Muscle layer of duodenum (tissue), 2 donors: ENCODE results near the gene RCN2.

Source experiments
- H3K27ac ChIP-seq: one replicate; pipeline ENCODE4 v1.7.0; 2013; ENCODE audit warnings: mild to moderate bottlenecking, low read length
- H3K27me3 ChIP-seq: one replicate; pipeline ENCODE4 v1.7.0; 2013; ENCODE audit warnings: low read depth, mild to moderate bottlenecking, control low read depth, low read length
- H3K36me3 ChIP-seq, 2 donors: one replicate each; pipeline ENCODE4 v1.7.0; 2013; ENCODE audit warnings: low read length in 2 of 2, control low read depth in 1 of 2, mild to moderate bottlenecking in 1 of 2; ENCODE audit not compliant: insufficient read depth in 2 of 2, control insufficient read depth in 1 of 2
- H3K4me1 ChIP-seq, 2 donors: one replicate each; pipeline ENCODE4 v1.7.0; 2013; ENCODE audit warnings: low read length in 2 of 2, mild to moderate bottlenecking in 2 of 2, control low read depth in 1 of 2, moderate library complexity in 1 of 2; ENCODE audit not compliant: insufficient read depth in 2 of 2, control insufficient read depth in 1 of 2
- H3K4me3 ChIP-seq, 2 donors: one replicate each; pipeline ENCODE4 v1.7.0; 2013; ENCODE audit warnings: low read length in 2 of 2, low read depth in 1 of 2, mild to moderate bottlenecking in 1 of 2
- H3K9me3 ChIP-seq, 2 donors: one replicate each; pipeline ENCODE4 v1.7.0; 2013; ENCODE audit warnings: low read length in 2 of 2, control low read depth in 1 of 2, mild to moderate bottlenecking in 1 of 2; ENCODE audit not compliant: control insufficient read depth in 1 of 2
- donor health status: healthy.

The RCN2 gene

GRCh38 chr15:76996526-76997401 lies 65.2 kb downstream of the RCN2 start:
- H3K4me1 ChIP-seq: peaks cover 0 to 21% of the 10 kb centered on the region in 2 donors
- H3K27ac ChIP-seq: no peak overlapping the region
- H3K4me3 ChIP-seq: peak overlapping the region; percentile 40 to 49
- H3K9me3 ChIP-seq: no peaks in the 10 kb centered on the region
- no peaks in the 10 kb centered on the region for H3K36me3 ChIP-seq
- H3K27me3 ChIP-seq: no peaks in the 10 kb centered on the region

GRCh38 chr15:76998663-76999285 lies 67.2 kb downstream of the RCN2 start:
- Histone ChIP-seq H3K27me3 (no peaks in the 10 kb centered on the region), H3K4me3 (no peak overlapping the region), H3K27ac (no peak overlapping the region), H3K4me1 (peaks cover 0 to 21% of the 10 kb centered on the region in 2 donors), H3K36me3 (no peaks in the 10 kb centered on the region), H3K9me3 (no peaks in the 10 kb centered on the region)

- no peaks in the 10 kb centered on the region for H3K9me3 ChIP-seq
- H3K4me1 ChIP-seq: peaks cover 0 to 19% of the 10 kb centered on the region in 2 donors
- no peak overlapping the region for H3K4me3 ChIP-seq
- H3K27me3 ChIP-seq: no peaks in the 10 kb centered on the region
- no peak overlapping the region for H3K27ac ChIP-seq
- H3K36me3 ChIP-seq: no peaks in the 10 kb centered on the region
Observed at GRCh38 chr15:76999996-77000395, 68.4 kb downstream of the RCN2 start.

- no peaks in the 10 kb centered on the region for H3K9me3 ChIP-seq
- no peak overlapping the region for H3K27ac ChIP-seq
- peaks cover 0 to 8% of the 10 kb centered on the region in 2 donors for H3K4me1 ChIP-seq
Observed at GRCh38 chr15:77001351-77001750, 69.8 kb downstream of the RCN2 start.

GRCh38 chr15:77001966-77002365 lies 70.4 kb downstream of the RCN2 start:
- Histone ChIP-seq H3K36me3 (no peaks in the 10 kb centered on the region), H3K9me3 (no peaks in the 10 kb centered on the region), H3K27me3 (no peaks in the 10 kb centered on the region), H3K4me3 (no peak overlapping the region), H3K27ac (no peak overlapping the region), H3K4me1 (peaks cover 0 to 2% of the 10 kb centered on the region in 2 donors)

More at GRCh38 chr15:77001351-77001750, 69.8 kb downstream of the RCN2 start:
- H3K27me3 ChIP-seq: no peaks in the 10 kb centered on the region
- no peak overlapping the region for H3K4me3 ChIP-seq
- H3K36me3 ChIP-seq: no peaks in the 10 kb centered on the region

- no peaks in the 10 kb centered on the region for H3K9me3 ChIP-seq
- H3K27ac ChIP-seq: no peak overlapping the region
- no peaks in the 10 kb centered on the region for H3K4me1 ChIP-seq
Observed at GRCh38 chr15:77002436-77002835, 70.9 kb downstream of the RCN2 start.

GRCh38 chr15:77002954-77003912 lies 71.7 kb downstream of the RCN2 start:
- no peaks in the 10 kb centered on the region for H3K4me1 ChIP-seq
- H3K9me3 ChIP-seq: no peaks in the 10 kb centered on the region
- no peaks in the 10 kb centered on the region for H3K27me3 ChIP-seq
- peak overlapping the region; percentile 10 for H3K27ac ChIP-seq
- no peaks in the 10 kb centered on the region for H3K36me3 ChIP-seq
- no peak overlapping the region for H3K4me3 ChIP-seq

More at GRCh38 chr15:77002436-77002835, 70.9 kb downstream of the RCN2 start:
- Histone ChIP-seq H3K27me3 (no peaks in the 10 kb centered on the region), H3K4me3 (no peak overlapping the region), H3K36me3 (no peaks in the 10 kb centered on the region)
